Loucy (cell line): ENCODE data around the gene GCLC.
"Not testable (repeated sequence)": the region's sequence is repeated elsewhere in the genome, so short reads cannot be mapped to it uniquely, and the experiment has no call there.

ENCODE experiments used
- H2AFZ ChIP-seq: fragments of 200-600 bp; sonication (generic); 2 replicates; pipeline ENCODE4 v1.6.0; 2016; ENCODE audit warnings: antibody characterized with exemption, mild to moderate bottlenecking, low read length, moderate library complexity
- H3F3A ChIP-seq: fragments of 200-600 bp; 2 replicates; pipeline ENCODE4 v1.6.0; 2016; ENCODE audit warnings: antibody characterized with exemption, low read depth, mild to moderate bottlenecking
- H3K27me3 ChIP-seq: fragments of 200-600 bp; sonication (generic); 2 replicates; pipeline ENCODE4 v1.6.1; 2014; ENCODE audit warnings: low read length, mild to moderate bottlenecking; ENCODE audit not compliant: insufficient read depth, poor library complexity, severe bottlenecking
- H3K36me3 ChIP-seq: fragments of 200-600 bp; sonication (generic); 2 replicates; pipeline ENCODE4 v1.6.1; 2016; ENCODE audit warnings: low read length; ENCODE audit not compliant: insufficient read depth
- H3K4me1 ChIP-seq: fragments of 200-600 bp; sonication (generic); 2 replicates; pipeline ENCODE4 v1.5.1; 2014; ENCODE audit warnings: low read length, mild to moderate bottlenecking; ENCODE audit not compliant: insufficient read depth, poor library complexity, severe bottlenecking
- H3K4me2 ChIP-seq: fragments of 200-600 bp; sonication (generic); 2 replicates; pipeline ENCODE4 v1.6.0; 2014; ENCODE audit warnings: antibody characterized with exemption, low read length, low read depth, mild to moderate bottlenecking; ENCODE audit not compliant: poor library complexity, severe bottlenecking
- H3K4me3 ChIP-seq: fragments of 200-600 bp; sonication (generic); 2 replicates; pipeline ENCODE4 v1.5.1; 2014; ENCODE audit warnings: low read length, mild to moderate bottlenecking, mixed read lengths; ENCODE audit not compliant: poor library complexity, severe bottlenecking
- H3K79me2 ChIP-seq: fragments of 200-600 bp; sonication (generic); 2 replicates; pipeline ENCODE4 v1.6.1; 2014; ENCODE audit warnings: low read length; ENCODE audit not compliant: insufficient read depth
- H3K9ac ChIP-seq: fragments of 200-600 bp; sonication (generic); 2 replicates; pipeline ENCODE4 v1.6.0; 2014; ENCODE audit warnings: mild to moderate bottlenecking, low read depth, low read length, moderate library complexity; ENCODE audit not compliant: poor library complexity, severe bottlenecking
- H3K9me2 ChIP-seq: fragments of 200-600 bp; sonication (generic); replicated peaks from 2 replicates; pipeline ENCODE4 v1.6.1; 2016; ENCODE audit warnings: low read depth, low read length, mixed read lengths
- H3K9me3 ChIP-seq: fragments of 200-600 bp; sonication (generic); 2 replicates; pipeline ENCODE4 v1.6.1; 2014; ENCODE audit warnings: mild to moderate bottlenecking, antibody characterized with exemption, low read length, low read depth; ENCODE audit not compliant: insufficient read depth
- H4K20me1 ChIP-seq: fragments of 200-600 bp; sonication (generic); 2 replicates; pipeline ENCODE4 v1.6.0; 2014; ENCODE audit warnings: antibody characterized with exemption, low read length, mild to moderate bottlenecking; ENCODE audit not compliant: insufficient read depth, poor library complexity, severe bottlenecking
- CTCF ChIP-seq: fragments of 200-600 bp; sonication (generic); conservative IDR thresholded peaks from 2 replicates; pipeline ENCODE4 v1.5.1; 2014; ENCODE audit warnings: mild to moderate bottlenecking, antibody characterized with exemption, low read length
- EZH2phosphoT487 ChIP-seq: fragments of 200-600 bp; IDR thresholded peaks from 2 replicates; pipeline ENCODE4 v1.6.1; 2018; ENCODE audit warnings: antibody characterized with exemption, mild to moderate bottlenecking, moderate library complexity, borderline replicate concordance

GCLC gene

GRCh38 chr6:53484476-53485280 lies 60.2 kb downstream of the GCLC start:
- Histone ChIP-seq H3K9me3 (no peaks in the 10 kb centered on the region), H4K20me1 (no peaks in the 10 kb centered on the region), H3F3A (peaks cover 12% of the 10 kb centered on the region; the same call in 1 of the 2 replicates), H3K9me2 (no peaks in the 10 kb centered on the region), H3K79me2 (no peaks in the 10 kb centered on the region), H3K4me2 (peak overlapping the region; percentile 75), H3K4me3 (peak overlapping the region; percentile 15), H2AFZ (peak overlapping the region; percentile 73), H3K36me3 (no peaks in the 10 kb centered on the region), H3K4me1 (peaks cover 48% of the 10 kb centered on the region), H3K27me3 (no peaks in the 10 kb centered on the region), H3K9ac (peak overlapping the region; percentile 80)
- TF ChIP-seq EZH2phosphoT487: no peak
- peak; percentile 99 for TF ChIP-seq CTCF

DNA sequence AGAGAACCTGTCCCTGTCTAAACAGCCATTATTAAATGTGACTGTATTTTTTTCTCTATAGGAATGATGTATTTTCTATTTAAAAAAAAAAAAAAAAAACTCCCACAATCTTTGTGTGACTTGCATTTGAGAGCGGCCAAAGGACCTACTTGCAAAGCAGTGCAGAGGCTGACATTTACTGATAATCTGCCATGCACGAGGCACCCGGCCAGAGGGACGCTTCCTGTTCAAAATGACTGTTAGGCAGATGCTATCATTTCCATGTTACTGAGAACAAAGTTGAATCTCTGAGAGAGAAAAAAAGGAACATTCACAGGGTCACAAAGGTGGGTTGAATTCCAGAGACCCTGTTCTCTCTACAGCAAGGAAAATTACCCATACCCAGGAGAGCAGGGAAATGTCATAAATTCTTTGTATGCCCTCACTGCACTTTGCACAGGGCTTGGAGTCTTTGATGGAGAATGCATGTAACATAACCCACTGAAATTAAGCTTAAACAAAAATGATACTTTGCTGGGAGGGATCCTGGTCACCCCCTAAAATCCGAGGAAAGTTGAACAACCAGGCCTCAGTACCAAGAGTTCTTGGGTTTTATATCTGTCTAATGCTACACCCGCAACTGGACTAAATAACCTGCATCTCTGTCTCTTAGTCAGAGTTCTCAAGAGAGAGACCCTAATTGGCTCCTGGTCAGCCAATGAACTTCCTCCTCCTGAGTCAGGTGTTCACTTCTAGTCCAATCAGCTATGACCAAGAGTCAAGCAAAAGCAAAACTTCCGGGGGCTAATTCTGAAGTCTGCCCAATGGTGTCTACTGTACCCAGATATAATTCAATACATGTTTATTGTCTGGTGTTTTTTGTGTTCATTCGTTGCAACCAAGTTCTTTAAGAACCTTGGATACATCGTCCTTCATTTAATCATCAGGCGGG lies 61.2 kb downstream of the GCLC start:
- H3K4me2 ChIP-seq: peak overlapping the region; percentile 75
- H3K9me3 ChIP-seq: no peaks in the 10 kb centered on the region
- no peaks in the 10 kb centered on the region for H3K36me3 ChIP-seq
- H3K9me2 ChIP-seq: no peaks in the 10 kb centered on the region
- peak overlapping the region; percentile 49 for H3K4me3 ChIP-seq
- no peaks in the 10 kb centered on the region for H3K27me3 ChIP-seq
- peak overlapping the region; percentile 73 for H2AFZ ChIP-seq
- no peaks in the 10 kb centered on the region for H3K79me2 ChIP-seq
- peak overlapping the region; percentile 80 for H3K9ac ChIP-seq
- peaks cover 48% of the 10 kb centered on the region for H3K4me1 ChIP-seq
- TF ChIP-seq CTCF: no peak
- TF ChIP-seq EZH2phosphoT487: no peak
- peaks cover 12% of the 10 kb centered on the region; the same call in 1 of the 2 replicates for H3F3A ChIP-seq
- H4K20me1 ChIP-seq: no peaks in the 10 kb centered on the region

DNA sequence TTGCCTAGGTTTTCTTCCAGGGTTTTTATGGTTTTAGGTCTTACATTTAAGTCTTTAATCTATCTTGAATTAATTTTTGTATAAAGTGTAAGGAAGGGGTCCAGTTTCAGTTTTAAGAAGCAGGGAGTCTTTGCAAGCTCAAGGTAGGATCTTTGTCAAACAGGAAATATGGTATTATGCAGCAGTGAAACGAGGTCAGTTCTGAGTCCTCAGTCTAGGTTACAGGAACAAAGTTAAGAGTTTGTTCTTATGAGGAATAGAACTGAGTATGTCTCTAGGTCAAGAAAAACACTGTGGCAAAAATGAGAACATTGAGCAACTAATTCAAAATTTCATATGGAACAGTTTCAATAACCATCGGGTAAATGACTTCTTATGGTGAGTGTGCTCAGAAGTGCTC lies 63.6 kb downstream of the GCLC start:
- Histone ChIP-seq H3K9me3 (no peaks in the 10 kb centered on the region), H4K20me1 (no peaks in the 10 kb centered on the region), H3K4me1 (peaks cover 38% of the 10 kb centered on the region), H3K27me3 (no peaks in the 10 kb centered on the region), H3K9ac (peak overlapping the region; percentile 80), H3K4me3 (peak overlapping the region; percentile 60), H3F3A (peaks cover 12% of the 10 kb centered on the region; the same call in 1 of the 2 replicates), H3K79me2 (no peaks in the 10 kb centered on the region), H2AFZ (peak overlapping the region; percentile 72), H3K36me3 (no peaks in the 10 kb centered on the region), H3K4me2 (peak overlapping the region; percentile 75), H3K9me2 (no peaks in the 10 kb centered on the region)
- TF ChIP-seq CTCF (no peak), EZH2phosphoT487 (no peak)

DNA sequence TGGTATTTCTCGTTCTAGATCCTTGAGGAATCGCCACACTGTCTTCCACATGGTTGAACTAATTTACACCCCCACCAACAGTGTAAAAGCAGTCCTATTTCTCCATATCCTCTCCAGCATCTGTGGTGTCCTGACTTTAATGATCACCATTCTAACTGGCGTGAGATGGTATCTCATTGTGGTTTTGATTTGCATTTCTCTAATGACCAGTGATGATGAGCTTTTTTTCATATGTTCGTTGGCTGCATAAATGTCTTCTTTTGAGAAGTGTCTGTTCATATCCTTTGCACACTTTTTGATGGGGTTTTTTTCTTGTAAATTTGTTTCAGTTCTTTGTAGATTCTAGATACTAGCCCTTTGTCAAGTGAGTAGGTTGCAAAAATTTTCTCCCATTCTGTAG lies 64.1 kb downstream of the GCLC start:
- not testable (repeated sequence) for H3K27me3 ChIP-seq, H3K36me3 ChIP-seq, H3K79me2 ChIP-seq, H3K9me2 ChIP-seq, H4K20me1 ChIP-seq, H3K9me3 ChIP-seq, H3K4me3 ChIP-seq
- Histone ChIP-seq H3K9ac (peak overlapping the region; percentile 80), H3K4me1 (peaks cover 38% of the 10 kb centered on the region), H3F3A (peaks cover 12% of the 10 kb centered on the region; the same call in 1 of the 2 replicates), H3K4me2 (peak overlapping the region; percentile 75), H2AFZ (0 out of 2 replicates have a peak overlapping the region, but pooled peaks have one; percentile 72)
